A549 treated with Mapracorat at 1 μM for 4 hours (cell line): ENCODE data around the gene RPS6KA6. TPM values are rescaled to one million over a fixed set of nuclear protein-coding genes. Genes with fewer than 3 reads are reported as not detected.

Source experiments
- total RNA-seq: library from RNA; stranded (reverse); fragments of 200-300 nt; extraction: Qiagen RNA extraction; gene quantifications from 5 replicates; pipeline ENCODE4 v1.2.3, GENCODE V29; 2022

The RPS6KA6 gene
- total RNA-seq: 4.3 to 6.5 TPM (median 5.7 TPM) in 5 replicates

GRCh38 chrX:84187533-84188319 is at the start of gene RPS6KA6:
RPS6KA6 (minus strand) TSS chrX:84188199; CDS start chrX:84187899, 300 bp downstream.

